ENCODE measurements around the gene VTCN1. TPM values are rescaled to one million over a fixed set of nuclear protein-coding genes. Genes with fewer than 3 reads are reported as not detected.

Gene VTCN1
- total RNA-seq, 2 experiments from 2014 or later = not detected

DNA sequence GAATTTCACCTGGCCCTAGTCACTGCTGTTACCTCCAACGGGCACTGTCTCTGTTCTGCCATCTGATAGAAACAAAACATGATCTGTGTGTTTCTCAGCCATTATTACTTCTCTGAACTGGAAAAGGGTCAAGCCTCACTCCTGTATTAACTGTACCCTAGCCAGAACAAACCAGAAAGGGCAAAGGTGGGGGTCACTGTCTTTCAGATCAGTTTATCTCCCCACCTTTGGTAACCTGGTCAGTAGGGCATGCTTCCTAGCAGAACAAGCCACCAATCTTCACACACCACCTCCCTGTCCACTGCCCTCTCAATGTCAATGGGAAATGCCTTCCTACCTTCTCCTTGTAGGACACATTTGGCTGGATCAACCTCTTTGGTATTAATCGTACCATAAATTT lies 93.0 kb downstream of the VTCN1 start:
- no peak for TF ChIP-seq EZH2phosphoT487 (IDR thresholded peaks at IDR 0.05; ENCODE audit: borderline replicate concordance, low read depth, low read length)
- TF ChIP-seq, protein P1, sequence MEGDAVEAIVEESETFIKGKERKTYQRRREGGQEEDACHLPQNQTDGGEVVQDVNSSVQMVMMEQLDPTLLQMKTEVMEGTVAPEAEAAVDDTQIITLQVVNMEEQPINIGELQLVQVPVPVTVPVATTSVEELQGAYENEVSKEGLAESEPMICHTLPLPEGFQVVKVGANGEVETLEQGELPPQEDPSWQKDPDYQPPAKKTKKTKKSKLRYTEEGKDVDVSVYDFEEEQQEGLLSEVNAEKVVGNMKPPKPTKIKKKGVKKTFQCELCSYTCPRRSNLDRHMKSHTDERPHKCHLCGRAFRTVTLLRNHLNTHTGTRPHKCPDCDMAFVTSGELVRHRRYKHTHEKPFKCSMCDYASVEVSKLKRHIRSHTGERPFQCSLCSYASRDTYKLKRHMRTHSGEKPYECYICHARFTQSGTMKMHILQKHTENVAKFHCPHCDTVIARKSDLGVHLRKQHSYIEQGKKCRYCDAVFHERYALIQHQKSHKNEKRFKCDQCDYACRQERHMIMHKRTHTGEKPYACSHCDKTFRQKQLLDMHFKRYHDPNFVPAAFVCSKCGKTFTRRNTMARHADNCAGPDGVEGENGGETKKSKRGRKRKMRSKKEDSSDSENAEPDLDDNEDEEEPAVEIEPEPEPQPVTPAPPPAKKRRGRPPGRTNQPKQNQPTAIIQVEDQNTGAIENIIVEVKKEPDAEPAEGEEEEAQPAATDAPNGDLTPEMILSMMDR (conservative IDR thresholded peaks at IDR 0.05; ENCODE audit: low read length) = no peak
- POLR2A ChIA-PET = no interaction called here
- H3K27ac ChIP-seq (ENCODE audit: low read depth, low read length, poor library complexity, severe bottlenecking) = no peak overlapping the region
- H3K4me1 ChIP-seq (ENCODE audit: insufficient read depth, low read length, poor library complexity, severe bottlenecking) = no peaks in the 10 kb centered on the region
- no peak for DNase-seq (ENCODE audit: low spot score)
- no peaks in the 10 kb centered on the region for H3K9me2 ChIP-seq (ENCODE audit: insufficient read depth, low read length)
- CTCF ChIA-PET (ENCODE audit: unreplicated experiment) = no interaction called here
- H3K79me2 ChIP-seq (ENCODE audit: insufficient read depth, low read depth, low read length) = no peaks in the 10 kb centered on the region
- H2AFZ ChIP-seq (ENCODE audit: low read length) = no peak overlapping the region
- no peak overlapping the region for H3K4me3 ChIP-seq (ENCODE audit: low read depth, low read length, poor library complexity, severe bottlenecking)
- H4K20me1 ChIP-seq (ENCODE audit: insufficient read depth, low read length) = no peaks in the 10 kb centered on the region; the same call in 1 of the 2 replicates
- H3K4me2 ChIP-seq (ENCODE audit: low read length) = no peak overlapping the region
- H3K9me3 ChIP-seq (ENCODE audit: low read length) = no peaks in the 10 kb centered on the region
- intact Hi-C loops (cut with micrococcal nuclease; ENCODE audit: unreplicated experiment) = no loop called here
- BruUV-seq (replicated peaks) = no TSS peak
- H3K36me3 ChIP-seq (ENCODE audit: insufficient read depth, low read length) = no peaks in the 10 kb centered on the region

DNA sequence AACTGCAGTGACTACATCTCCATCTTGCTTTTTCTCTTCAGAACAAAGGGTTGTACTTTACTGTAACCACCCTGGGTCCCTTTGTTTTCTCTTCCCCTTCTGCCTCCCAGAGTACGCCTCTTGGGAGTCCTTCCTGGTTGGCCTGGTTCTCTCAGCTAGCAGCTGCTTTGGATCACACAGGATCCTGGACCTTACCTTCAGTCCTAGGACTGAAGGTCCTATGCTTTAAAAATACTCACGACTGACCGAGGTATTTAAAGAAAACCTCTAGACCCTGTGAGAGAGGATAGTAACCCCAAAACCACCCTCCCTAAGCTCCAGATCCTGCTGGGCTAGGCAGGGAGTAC lies 94.0 kb downstream of the VTCN1 start:
- Histone ChIP-seq H3K9me2 (ENCODE audit: insufficient read depth, low read length) (no peaks in the 10 kb centered on the region), H3K4me2 (ENCODE audit: low read length) (no peak overlapping the region), H3K9me3 (ENCODE audit: low read length) (no peaks in the 10 kb centered on the region), H3K4me1 (ENCODE audit: insufficient read depth, low read length, poor library complexity, severe bottlenecking) (no peaks in the 10 kb centered on the region), H3K36me3 (ENCODE audit: insufficient read depth, low read length) (no peaks in the 10 kb centered on the region), H3K4me3 (ENCODE audit: low read depth, low read length, poor library complexity, severe bottlenecking) (no peak overlapping the region), H4K20me1 (ENCODE audit: insufficient read depth, low read length) (no peaks in the 10 kb centered on the region; the same call in 1 of the 2 replicates), H2AFZ (ENCODE audit: low read length) (no peak overlapping the region), H3K79me2 (ENCODE audit: insufficient read depth, low read depth, low read length) (no peaks in the 10 kb centered on the region), H3K27ac (ENCODE audit: low read depth, low read length, poor library complexity, severe bottlenecking) (no peak overlapping the region)
- TF ChIP-seq, protein P1 (conservative IDR thresholded peaks at IDR 0.05; ENCODE audit: low read length) = no peak
- TF ChIP-seq EZH2phosphoT487 (IDR thresholded peaks at IDR 0.05; ENCODE audit: borderline replicate concordance, low read depth, low read length) = no peak
- intact Hi-C loops (cut with micrococcal nuclease; ENCODE audit: unreplicated experiment) = no loop called here
- BruUV-seq (replicated peaks) = no TSS peak
- ChIA-PET POLR2A (no interaction called here), CTCF (ENCODE audit: unreplicated experiment) (no interaction called here)
- DNase-seq (ENCODE audit: low spot score) = no peak

DNA sequence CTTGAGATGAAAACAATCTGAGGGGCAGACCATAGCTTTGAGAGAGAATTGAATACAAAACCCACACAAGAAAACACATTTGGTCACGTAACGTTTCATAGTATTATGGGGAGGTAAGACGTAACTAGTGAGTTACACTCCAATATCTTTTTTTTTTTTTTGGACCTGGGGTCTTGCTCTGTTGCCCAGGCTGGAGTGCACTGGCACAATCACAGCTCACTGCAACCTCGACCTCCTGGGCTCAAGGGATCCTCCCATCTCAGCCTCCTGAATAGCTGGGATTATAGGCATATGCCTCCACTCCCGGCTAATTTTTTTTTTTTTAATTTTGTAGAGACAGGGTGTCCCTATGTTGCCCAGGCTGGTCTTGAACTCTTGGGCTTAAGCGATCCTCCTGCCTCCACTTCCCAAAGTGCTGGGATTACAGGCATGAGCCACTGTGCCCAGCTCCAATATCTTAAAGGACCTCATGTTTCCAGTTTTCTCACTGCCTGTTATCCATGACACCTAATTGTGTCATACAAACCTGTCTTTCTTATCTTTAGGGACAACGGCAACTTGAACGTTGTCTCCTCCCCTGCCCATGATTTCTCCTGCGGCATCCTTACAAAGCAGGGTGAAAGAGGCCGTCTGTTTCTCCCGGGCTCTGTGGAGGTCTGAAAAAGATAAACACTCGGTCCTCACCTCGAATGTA lies 94.5 kb downstream of the VTCN1 start:
- Histone ChIP-seq H3K4me1 (ENCODE audit: insufficient read depth, low read length, poor library complexity, severe bottlenecking) (no peaks in the 10 kb centered on the region), H3K27ac (ENCODE audit: low read depth, low read length, poor library complexity, severe bottlenecking) (no peak overlapping the region), H3K4me3 (ENCODE audit: low read depth, low read length, poor library complexity, severe bottlenecking) (no peak overlapping the region), H3K9me2 (ENCODE audit: insufficient read depth, low read length) (no peaks in the 10 kb centered on the region), H3K4me2 (ENCODE audit: low read length) (no peak overlapping the region), H2AFZ (ENCODE audit: low read length) (no peak overlapping the region), H3K79me2 (ENCODE audit: insufficient read depth, low read depth, low read length) (no peaks in the 10 kb centered on the region), H4K20me1 (ENCODE audit: insufficient read depth, low read length) (no peaks in the 10 kb centered on the region; the same call in 1 of the 2 replicates), H3K9me3 (ENCODE audit: low read length) (no peaks in the 10 kb centered on the region), H3K36me3 (ENCODE audit: insufficient read depth, low read length) (no peaks in the 10 kb centered on the region)
- no peak for DNase-seq (ENCODE audit: low spot score)
- intact Hi-C loops (cut with micrococcal nuclease; ENCODE audit: unreplicated experiment) = no loop called here
- no TSS peak for BruUV-seq (replicated peaks)
- TF ChIP-seq, protein P1 (conservative IDR thresholded peaks at IDR 0.05; ENCODE audit: low read length) = no peak
- TF ChIP-seq EZH2phosphoT487 (IDR thresholded peaks at IDR 0.05; ENCODE audit: borderline replicate concordance, low read depth, low read length) = no peak
- POLR2A ChIA-PET = no interaction called here
- CTCF ChIA-PET (ENCODE audit: unreplicated experiment) = interaction anchor here (0.6 kb wide), 1 partner anchor 467 kb away, joined by 3 read pairs; no protein-coding TSS in a partner anchor
